Epidermal melanocyte (primary cell): ENCODE results near the gene DOK5.

ENCODE experiments used
- DNase-seq: peaks from one replicate; pipeline ENCODE4 v3.0.0; 2011; ENCODE audit warnings: low spot score; ENCODE audit not compliant: insufficient read length

Gene DOK5

GRCh38 chr20:54512694-54513093 lies 37.3 kb downstream of the DOK5 start:
- no peak for DNase-seq

GRCh38 chr20:54514028-54514607 lies 38.7 kb downstream of the DOK5 start:
- DNase-seq: no peak

- no peak for DNase-seq
Observed at GRCh38 chr20:54515793-54516628, 40.6 kb downstream of the DOK5 start.

- no peak for DNase-seq
Observed at GRCh38 chr20:54517241-54517975, 42.0 kb downstream of the DOK5 start.

- no peak for DNase-seq
Observed at GRCh38 chr20:54524849-54525248, 49.5 kb downstream of the DOK5 start.

- no peak for DNase-seq
Observed at GRCh38 chr20:54525916-54526590, 50.7 kb downstream of the DOK5 start.

GRCh38 chr20:54526801-54527200 lies 51.4 kb downstream of the DOK5 start:
- DNase-seq: no peak

- no peak for DNase-seq
Observed at GRCh38 chr20:54532573-54532972, 57.2 kb downstream of the DOK5 start.

- no peak for DNase-seq
Observed at GRCh38 chr20:54534101-54534500, 58.7 kb downstream of the DOK5 start.

GRCh38 chr20:54535033-54535432 lies 59.6 kb downstream of the DOK5 start:
- DNase-seq: no peak

- no peak for DNase-seq
Observed at GRCh38 chr20:54535746-54536145, 60.4 kb downstream of the DOK5 start.

GRCh38 chr20:54539521-54540046 lies 64.2 kb downstream of the DOK5 start:
- DNase-seq: no peak

- no peak for DNase-seq
Observed at GRCh38 chr20:54543369-54543768, 68.0 kb downstream of the DOK5 start.

GRCh38 chr20:54545676-54546358 lies 70.4 kb downstream of the DOK5 start:
- DNase-seq: no peak

GRCh38 chr20:54548849-54549248 lies 73.5 kb downstream of the DOK5 start:
- no peak for DNase-seq

GRCh38 chr20:54549658-54550326 lies 74.4 kb downstream of the DOK5 start:
- no peak for DNase-seq

GRCh38 chr20:54550776-54551396 lies 75.5 kb downstream of the DOK5 start:
- DNase-seq: no peak

GRCh38 chr20:54554006-54554405 lies 78.6 kb downstream of the DOK5 start:
- DNase-seq: no peak

GRCh38 chr20:54555150-54555549 lies 79.8 kb downstream of the DOK5 start:
- no peak for DNase-seq

- DNase-seq: no peak
Observed at GRCh38 chr20:54556406-54556805, 81.0 kb downstream of the DOK5 start.
